ENCODE data around the gene ELANE.
"Not testable (repeated sequence)": the region's sequence is repeated elsewhere in the genome, so short reads cannot be mapped to it uniquely, and the experiment has no call there.

ELANE gene

GRCh38 chr19:814152-815078, 37.7 kb upstream of the ELANE start:
- DNase-seq (ENCODE audit: low read depth) = no peak

GRCh38 chr19:815079-815774, 36.9 kb upstream of the ELANE start:
- no peak for DNase-seq (ENCODE audit: low read depth)

GRCh38 chr19:815775-816499, 36.2 kb upstream of the ELANE start:
- no peak for DNase-seq (ENCODE audit: low read depth)

GRCh38 chr19:816500-816857, 35.6 kb upstream of the ELANE start:
- DNase-seq (ENCODE audit: low read depth) = no peak

- not testable (repeated sequence) for DNase-seq (ENCODE audit: low read depth)
Measured at GRCh38 chr19:820212-820611, 31.9 kb upstream of the ELANE start.

GRCh38 chr19:821231-821824, 30.8 kb upstream of the ELANE start:
- no peak for DNase-seq (ENCODE audit: low read depth)

GRCh38 chr19:821825-822503, 30.1 kb upstream of the ELANE start, which contains the start of gene PLPPR3:
Gene PLPPR3 (minus strand): TSS chr19:821955. CDS start chr19:821559, 396 bp downstream.
- no peak for DNase-seq (ENCODE audit: low read depth)

GRCh38 chr19:823565-824121, 28.5 kb upstream of the ELANE start:
- no peak for DNase-seq (ENCODE audit: low read depth)

- DNase-seq (ENCODE audit: low read depth) = no peak
Measured at GRCh38 chr19:824885-825284, 27.2 kb upstream of the ELANE start.

GRCh38 chr19:825897-826644, 26.0 kb upstream of the ELANE start:
- no peak for DNase-seq (ENCODE audit: low read depth)

GRCh38 chr19:827314-827709, 24.8 kb upstream of the ELANE start:
- no peak for DNase-seq (ENCODE audit: low read depth)

GRCh38 chr19:827710-828321, 24.3 kb upstream of the ELANE start, which contains the start of gene AZU1:
Gene AZU1 (plus strand): TSS chr19:827837. CDS start chr19:827847, 10 bp downstream.
- DNase-seq (ENCODE audit: low read depth) = no peak

GRCh38 chr19:829129-829758, 22.9 kb upstream of the ELANE start:
- DNase-seq (ENCODE audit: low read depth) = no peak

GRCh38 chr19:831407-832369, 20.4 kb upstream of the ELANE start:
- DNase-seq (ENCODE audit: low read depth) = no peak

GRCh38 chr19:834216-834615, 17.9 kb upstream of the ELANE start:
- DNase-seq (ENCODE audit: low read depth) = no peak

- no peak for DNase-seq (ENCODE audit: low read depth)
Measured at GRCh38 chr19:835210-835810, 16.8 kb upstream of the ELANE start.

GRCh38 chr19:840519-841206, 11.4 kb upstream of the ELANE start, which contains the start of gene PRTN3:
Gene PRTN3 (plus strand): TSS chr19:840999. CDS start chr19:841009, 10 bp downstream.
- no peak for DNase-seq (ENCODE audit: low read depth)
